Activated naive CD4-positive, alpha-beta T cell treated with anti-CD3 and anti-CD28 coated beads, Interleukin-2, amount 50 U/mL, for 16 hours (primary cell): Measurements from ENCODE around the gene C6orf163.

Experiments
- DNase-seq: peaks from one replicate; pipeline ENCODE4 v3.0.0-alpha.2; 2020

The C6orf163 gene

DNA sequence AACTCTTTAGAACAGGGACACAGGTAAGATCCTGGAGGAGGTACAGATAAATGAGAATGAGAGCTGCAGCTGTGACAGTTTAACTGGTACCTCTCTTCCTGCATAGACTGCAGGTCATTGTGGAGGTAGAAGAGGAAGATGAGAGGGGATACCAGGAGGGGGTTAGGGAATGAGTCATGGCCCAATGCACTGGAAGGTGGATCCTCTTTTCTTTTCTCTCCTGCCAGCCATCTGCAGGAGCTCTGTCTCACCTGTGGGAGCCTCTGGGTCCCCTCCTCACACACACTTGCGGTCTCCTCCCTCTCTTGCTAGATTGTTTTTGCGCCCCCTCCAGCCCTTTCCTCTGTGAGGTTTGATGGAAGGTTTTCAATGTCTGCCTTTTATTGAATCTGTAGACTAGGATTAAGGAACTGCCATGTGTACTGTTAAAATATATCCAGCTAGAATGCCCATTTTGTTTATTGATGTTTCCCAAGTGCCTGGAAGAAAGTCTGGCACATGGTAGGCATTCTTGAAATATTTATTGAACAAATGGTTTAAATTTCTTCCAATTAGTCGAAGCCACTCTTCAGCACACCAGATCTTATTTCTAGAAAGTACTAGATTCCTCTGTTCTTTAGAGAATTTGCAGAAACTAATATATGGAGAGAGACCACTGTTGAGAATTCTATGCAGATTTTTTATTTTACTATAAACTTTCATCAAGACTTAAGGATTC is 13.0 kb downstream of the C6orf163 start:
- DNase-seq, result no peak

DNA sequence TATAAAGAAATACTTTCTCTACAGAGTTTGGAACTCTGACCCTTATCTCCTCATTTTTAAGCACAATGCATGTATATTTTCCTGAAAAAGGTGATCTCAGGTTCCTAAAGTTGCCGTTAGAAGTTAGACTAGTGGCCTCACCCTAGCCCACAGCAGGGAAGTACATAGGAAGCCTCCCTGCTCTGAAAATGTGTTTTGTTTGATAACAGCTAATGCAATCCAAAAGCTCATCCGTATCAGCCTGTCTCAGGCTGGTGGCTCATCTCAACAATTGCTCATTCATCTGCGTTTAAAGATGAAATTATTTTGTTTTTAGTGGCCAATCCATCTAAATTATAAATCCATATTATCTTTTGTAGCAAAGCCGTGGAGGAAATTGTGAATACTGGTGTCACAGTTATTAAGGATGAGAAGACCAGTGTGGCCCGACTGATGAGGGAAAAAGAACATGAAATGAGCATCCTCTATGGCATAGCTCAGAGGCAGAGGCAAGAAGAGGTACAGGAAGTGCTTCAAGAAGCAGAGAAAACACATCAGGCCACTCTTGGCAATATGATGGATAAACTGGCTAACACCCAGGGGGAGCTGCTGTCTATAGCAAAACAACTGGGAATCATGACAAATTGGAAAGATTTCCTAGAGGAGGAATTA is 20.1 kb downstream of the C6orf163 start:
- no peak for DNase-seq

DNA sequence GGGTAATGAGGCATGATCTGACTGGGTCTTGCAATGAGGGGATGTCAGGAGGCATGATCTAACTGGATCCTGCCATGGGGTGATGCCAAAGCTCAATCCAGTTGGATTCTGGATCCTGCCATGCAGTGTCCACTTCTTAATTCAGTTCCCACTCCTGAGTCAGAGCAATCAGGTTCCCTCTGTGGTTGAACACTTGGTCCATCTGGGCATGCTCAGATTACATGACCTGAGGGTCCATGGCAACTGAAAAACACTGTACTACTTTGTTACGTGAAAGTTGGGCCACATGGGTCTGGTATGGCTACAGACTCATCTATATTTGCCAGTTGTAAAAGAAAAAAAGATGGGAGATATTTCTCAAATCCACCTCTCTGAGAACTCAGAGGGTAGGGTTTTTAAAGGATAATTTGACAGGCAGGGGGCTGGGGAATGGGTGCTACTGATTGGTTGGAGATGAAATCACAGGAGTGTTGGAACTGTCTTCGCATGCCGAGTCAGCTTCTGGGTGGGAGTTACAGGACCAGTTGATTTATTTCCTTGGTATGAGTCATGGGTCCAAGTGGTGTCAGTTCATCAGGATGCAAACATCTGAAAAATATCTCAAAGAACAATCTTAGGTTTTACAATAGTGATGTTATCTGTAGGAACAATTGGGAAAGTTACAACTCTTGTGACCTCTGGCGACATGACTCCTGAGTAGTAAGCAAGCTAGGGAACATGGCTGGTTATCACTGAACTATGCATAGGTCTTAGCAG is 21.6 kb downstream of the C6orf163 start:
- no peak for DNase-seq

DNA sequence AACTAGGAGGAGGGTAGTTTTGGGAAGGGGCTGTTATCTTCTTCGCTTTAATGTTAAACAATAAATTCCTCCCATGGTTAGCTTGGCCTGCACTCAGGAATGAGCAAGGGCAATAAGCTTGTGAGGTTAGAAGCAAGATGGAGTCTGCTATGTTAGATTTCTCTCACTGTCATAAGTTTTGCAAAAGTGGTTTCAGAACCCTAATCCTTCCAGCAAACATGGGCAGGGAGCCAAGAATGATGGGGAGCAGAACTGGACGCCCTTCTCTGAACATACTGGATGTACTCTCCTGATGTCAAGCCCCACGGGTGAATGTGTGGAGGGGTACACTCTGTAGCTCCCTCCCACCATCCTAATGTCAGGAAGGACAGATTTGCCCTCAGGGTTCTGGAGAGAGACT is 22.3 kb downstream of the C6orf163 start:
- no peak for DNase-seq

DNA sequence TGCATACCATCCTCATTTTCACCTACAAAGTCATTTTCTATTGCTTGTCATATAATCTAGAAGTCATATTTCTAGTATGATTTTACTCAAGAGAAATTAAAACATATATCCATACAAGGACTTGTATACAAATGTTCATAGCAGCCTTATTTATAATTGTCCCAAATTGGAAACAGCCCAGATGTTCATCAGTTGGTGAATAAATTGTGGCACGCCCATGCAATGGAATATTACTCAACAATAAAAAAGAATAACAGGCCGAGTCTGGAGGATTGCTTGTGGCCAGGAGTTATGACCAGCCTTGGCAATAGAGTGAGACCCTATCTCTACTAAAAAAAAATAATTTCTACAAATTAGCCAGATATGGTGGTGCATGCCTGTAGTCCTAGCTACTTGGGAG is 28.8 kb downstream of the C6orf163 start:
- no peak for DNase-seq

DNA sequence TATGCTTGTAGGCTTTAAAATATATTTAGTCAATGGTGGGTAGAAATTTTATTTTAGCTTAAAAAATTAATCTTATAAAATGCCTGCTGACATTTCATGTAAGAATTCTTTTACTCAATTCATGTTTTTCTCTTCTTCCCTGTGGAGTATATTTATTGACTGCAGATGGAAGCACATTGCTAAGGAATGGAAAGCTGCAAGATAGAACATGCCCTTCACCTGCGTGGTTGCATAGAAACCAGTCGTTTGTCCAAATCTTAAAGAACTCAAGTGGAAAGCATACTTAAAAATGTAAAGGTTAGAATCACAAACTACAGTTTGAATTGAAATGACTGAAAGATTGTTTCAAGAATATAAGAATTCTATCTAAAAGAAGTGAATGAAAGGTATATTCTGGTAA is 30.7 kb downstream of the C6orf163 start:
- DNase-seq, result no peak

DNA sequence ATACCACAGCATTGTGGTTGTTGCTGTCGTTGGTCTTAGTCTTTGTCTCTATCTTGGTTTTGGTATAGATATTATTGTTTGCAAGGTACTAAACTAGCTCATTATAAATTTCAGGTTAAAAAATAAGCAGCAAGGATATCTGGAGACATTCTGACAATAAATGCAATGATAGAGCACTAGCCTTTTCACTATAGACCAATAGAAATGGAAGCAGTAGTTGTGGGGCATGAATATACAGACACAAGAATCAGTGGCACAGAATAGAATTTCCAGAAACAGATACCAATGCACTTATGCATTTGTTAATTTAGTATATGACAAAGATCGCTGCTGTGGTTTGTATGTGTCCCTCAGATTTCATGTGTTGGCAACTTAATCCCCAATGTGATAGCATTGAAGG is 32.0 kb downstream of the C6orf163 start:
- DNase-seq, result no peak

DNA sequence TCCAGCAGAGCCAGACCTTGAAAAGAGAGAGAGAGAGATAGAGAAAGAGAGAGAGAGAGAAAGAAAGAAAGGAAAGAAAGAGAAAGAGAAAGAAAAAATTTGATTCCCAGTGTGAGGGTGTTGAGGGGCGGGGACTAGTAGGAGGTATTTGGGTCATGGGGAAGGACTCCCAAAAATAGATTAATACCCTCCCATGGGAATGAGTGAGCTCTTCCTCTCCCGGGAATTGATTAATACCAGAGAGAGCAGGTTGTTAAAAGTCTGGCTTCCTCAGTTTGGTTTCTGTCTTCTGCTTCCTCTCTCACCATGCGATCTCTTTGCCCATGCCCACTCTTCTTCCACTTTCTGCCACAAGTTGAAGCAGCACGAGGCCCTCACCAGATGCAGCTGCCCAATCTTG is 34.3 kb downstream of the C6orf163 start:
- no peak for DNase-seq

DNA sequence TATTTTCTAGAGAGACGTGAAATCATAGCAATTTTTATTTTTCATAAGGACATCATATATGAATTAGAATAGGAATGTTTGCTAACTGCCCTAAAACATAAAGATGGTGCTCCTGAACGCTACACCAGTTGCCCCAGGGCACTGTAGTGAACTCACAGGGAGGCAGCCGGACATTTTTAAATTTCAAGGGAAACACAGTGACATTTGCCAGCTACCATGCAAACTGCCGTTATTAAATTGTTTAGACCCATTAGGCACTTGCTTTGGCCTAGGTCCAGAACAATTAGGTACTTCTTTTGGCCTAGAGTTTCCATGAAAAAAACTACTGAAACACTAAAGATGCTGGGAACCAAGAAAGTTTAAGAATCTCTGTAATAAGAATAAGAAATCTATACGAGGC is 38.2 kb downstream of the C6orf163 start:
- no peak for DNase-seq

DNA sequence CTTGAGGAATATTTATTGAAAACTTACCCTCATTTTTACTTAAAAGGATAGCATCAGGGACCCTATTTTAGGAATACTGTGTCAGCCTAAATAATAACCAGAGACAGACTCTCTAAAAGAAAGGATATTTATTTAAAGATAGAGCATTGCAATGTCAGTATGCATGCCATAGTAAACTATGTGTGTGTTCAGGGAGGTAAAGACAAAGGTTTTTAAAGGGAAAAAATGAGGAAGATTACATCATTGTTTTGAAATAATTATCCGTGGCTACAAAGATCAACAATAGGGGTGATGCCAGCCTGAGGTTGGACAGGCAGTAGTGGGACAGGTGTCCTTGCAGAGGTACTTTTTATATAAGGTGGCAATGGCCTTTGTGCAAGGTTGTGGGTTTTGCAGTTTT is 39.4 kb downstream of the C6orf163 start:
- no peak for DNase-seq

DNA sequence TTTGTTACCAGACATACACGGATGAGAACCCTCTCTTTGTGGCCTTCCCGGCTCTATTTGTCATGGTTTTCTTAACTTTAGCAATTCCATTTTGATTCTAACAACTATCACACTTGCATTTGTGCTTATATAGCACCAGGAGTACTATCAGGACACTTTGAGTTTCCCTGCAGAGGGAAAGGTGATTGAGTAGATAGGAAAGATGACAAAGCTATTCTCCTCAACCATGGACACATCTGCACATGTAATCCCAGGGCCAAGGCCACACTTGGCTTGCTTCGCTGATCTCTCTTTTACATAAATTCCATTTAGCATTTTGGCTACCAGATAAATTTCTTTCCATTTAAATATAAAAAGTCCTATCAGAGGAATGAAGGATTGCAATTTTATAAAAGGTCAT is 39.8 kb downstream of the C6orf163 start:
- DNase-seq, result no peak

DNA sequence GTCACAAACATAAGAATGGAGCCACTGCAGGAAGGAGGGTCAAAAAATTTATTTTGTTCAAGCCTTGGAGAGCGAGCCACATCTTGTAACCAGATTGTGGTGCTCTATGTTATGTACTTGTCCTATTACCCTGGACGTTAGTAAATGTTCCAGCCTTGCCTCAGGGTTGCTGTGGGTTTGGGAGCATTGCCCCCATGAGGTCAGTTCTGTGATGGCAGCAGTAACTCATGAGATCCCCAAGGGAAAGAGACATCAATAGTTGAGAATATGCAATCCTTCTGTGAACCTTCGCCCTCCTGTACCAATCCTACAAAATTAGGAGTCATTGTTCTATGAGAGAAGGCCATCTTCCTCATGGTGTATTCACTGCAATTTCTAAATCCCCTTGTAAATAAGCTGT is 46.7 kb downstream of the C6orf163 start:
- DNase-seq, result no peak

DNA sequence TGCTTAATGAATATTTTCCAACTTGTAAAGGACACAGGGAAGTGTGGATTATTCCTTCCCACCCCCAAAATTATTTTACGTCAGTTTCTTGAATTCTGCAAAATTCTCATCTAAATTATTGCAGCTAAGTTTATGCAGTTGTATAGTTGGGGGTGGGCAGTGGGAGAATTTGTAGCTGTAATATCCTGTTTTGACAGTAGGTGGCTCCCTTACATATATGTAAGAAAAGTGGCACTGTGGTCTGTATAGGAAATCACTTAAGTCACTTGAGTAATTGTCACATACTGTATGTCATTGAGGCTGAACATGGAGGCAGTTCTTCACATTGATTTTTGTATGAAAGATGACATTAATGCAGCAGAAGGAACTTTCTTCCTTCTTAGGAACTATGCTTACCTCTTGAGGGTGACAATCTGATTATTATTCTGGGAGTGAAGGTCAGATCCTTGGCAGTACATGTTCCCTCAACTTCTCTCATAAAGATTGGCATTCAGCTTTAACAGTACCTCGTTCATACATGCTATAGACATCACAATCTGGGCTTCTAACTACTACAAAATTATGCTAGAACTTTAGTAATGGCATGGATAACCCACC is 48.5 kb downstream of the C6orf163 start:
- peak; percentile 20 for DNase-seq

DNA sequence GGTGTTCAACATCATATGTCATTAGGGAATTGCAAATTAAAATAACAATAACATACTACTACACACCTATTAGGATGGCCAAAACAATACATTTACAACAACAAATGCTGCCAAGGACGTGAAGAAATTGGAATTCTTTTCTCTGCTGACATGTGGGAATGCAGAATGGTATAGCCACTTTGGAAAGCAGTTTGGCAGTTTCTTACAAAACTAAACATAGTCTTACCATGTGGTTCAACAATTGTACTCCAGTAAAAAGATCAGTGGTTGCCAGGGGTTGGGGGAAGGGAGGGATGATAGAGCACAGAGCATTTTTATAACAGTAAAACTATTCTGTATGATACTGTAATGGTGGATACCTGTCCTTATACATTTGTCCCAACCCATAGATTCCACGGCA is 50.8 kb downstream of the C6orf163 start:
- no peak for DNase-seq

DNA sequence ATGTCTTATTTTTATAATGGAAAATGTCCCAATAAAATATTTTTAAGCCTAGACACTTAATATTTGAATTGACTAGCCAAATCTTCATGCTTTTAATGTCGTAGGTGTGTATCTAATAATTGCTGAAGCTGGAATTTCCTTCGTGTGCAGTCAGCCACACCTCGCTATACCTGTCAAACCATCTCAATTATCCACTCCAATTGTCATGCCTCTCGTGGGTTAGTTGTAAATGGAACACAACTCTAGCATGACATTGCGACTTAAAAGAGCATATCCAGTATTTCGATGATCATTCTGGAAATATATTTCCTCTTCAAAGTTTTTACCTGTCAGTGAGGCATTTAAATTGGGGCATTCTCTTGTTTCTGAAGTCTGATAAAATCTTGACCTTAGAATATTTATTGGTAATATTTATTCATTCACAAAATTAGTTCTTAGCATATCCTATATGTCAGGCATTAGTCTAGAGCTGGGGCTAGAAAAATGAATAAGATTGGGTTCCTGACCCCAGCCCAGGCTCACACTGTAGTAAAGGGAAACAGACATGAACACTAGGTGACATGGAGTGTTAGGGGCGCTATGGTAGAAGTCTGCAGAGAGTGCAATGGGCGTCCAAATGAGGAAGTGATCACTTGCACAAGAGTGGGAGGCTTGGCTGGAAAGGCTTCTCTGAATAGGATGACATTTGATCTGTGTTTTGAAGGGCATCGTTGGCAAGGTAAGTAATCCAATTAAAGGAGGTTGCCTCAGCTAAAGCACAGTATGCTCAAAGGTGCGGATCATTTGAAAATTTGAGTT is 52.2 kb downstream of the C6orf163 start:
- no peak for DNase-seq

DNA sequence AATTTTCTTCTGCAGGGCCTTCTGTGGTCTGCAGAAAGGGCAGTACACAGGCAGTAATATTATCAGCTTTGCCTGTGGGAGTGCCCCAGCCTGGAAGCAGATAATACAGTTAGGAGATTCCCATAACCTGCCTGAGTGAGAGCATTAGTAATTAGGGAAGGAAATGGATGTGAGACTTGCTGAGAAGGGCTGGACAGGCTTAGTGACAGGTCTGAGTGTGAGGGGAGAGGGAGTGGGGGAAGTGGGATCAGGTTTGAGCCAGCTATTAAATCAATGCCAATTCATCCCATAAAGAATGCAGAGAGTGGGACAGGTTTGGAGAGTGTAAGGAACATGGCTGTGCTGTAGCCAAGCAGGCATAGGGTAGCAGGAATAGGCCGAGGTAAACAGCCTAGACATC is 53.0 kb downstream of the C6orf163 start:
- no peak for DNase-seq

DNA sequence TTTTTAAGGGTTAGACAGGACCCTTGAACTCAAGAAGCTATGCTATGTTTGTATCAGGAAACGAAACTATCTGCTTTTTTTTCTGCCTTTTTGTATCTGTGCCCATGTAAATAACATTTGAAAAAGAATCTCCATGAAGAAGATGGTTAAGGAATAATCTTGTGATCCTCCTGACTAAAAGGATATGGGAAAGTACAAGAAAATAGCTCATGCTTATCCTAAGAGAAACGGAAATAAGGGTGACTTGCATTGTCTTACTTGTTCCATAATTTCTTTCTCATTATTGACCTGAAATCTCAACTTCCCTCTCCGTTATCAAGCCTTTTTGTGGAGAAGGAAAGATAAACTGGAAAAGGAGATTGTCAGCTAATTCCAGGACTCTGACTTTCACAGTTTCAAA is 57.2 kb downstream of the C6orf163 start:
- DNase-seq, result no peak

DNA sequence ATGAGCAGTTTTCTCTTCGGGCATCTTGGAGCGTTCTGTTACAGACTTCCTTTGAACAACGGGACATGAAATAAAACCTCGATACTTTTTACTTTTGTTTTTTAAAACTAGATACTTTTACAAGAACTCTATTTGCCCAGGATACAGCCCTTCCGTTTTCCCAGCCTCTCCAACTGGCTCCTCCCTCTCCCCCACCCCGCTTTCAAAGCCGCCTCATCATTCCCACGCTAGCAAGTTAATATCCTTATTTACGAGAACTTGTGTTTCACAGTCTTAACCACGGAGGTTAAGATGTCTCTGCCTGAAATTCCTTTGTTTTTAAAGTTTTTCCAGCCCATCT is 62.9 kb downstream of the C6orf163 start:
- DNase-seq, result no peak

DNA sequence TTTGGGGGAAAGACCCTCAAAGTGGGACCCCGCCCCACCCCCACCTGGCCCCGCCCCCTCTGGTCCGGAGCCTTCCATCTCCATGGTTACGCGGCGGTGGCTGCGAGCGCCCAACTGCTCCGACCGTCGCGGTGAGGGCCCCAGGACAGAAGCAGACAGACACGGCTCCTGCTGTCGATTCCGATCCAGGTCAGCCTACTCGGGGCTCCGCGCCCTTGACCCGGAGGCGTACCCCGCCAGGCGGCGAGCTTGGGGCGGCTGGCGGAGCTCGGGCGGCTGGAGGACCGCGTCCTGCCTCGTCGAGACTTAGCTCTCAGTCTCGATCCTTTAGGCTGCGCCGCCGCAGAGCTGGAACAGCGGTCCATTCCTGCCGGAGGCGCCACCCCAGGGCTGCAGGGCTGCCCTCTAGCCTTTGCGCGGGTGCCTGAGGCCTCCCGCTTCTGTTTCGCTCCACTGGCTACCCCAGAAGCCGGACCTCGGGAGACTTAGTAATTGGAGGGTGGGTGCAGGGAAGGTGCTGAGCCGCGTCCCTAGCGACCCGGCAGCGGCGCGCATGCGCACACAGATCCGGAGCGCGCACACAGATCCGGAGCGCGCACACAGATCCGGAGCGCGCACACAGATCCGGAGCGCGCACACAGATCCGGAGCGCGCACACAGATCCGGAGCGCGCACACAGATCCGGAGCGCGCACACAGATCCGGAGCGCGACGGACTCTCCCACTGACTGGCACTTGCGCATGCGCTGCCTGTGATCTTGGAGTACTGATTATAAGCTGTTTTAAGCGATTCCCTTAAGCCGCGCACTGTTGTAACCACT is 63.5 kb downstream of the C6orf163 start, which contains the start of gene CFAP206:
Gene CFAP206 (plus strand): TSS at position 72 of the 820 bp plus-strand sequence. CDS start 1,868 bp downstream, outside the sequence.
- DNase-seq, result peak; percentile 80

DNA sequence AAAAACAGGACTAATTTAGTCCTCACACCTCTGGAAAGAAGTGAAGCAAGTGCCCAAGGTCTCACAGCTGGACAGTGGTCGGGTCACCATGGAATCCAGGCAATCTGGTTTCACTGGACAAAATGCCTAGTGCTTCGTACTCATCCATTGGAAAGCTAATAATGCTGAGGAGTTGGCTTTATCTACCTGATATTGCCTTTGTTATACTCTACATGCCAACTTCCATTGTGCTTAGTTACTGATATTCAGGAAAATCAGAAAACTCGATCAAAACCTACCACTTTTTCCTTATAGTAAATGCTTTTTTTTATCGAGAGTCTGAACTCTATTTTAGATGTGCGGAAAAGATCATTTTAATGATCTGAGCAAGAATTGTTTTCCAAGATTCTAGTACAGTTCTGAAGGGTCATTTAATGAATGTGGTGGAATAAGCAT is 64.1 kb downstream of the C6orf163 start:
- DNase-seq, result no peak
